GM18909 (cell line): Measurements from ENCODE around the gene PNPLA6.
"Not testable (repeated sequence)": the region's sequence is repeated elsewhere in the genome, so short reads cannot be mapped to it uniquely, and the experiment has no call there.

Experiments used
- ATAC-seq: cut with Tn5 transposase; IDR thresholded peaks from one replicate; pipeline ENCODE4 v1.9.1; 2021; ENCODE audit warnings: mild to moderate bottlenecking; ENCODE audit not compliant: unreplicated experiment, poor library complexity

The PNPLA6 gene

GRCh38 chr19:7529610-7530490 lies 5.7 kb upstream of the PNPLA6 start:
- ATAC-seq, result no peak

GRCh38 chr19:7533281-7533885 lies 2.1 kb upstream of the PNPLA6 start:
- no peak for ATAC-seq

DNA sequence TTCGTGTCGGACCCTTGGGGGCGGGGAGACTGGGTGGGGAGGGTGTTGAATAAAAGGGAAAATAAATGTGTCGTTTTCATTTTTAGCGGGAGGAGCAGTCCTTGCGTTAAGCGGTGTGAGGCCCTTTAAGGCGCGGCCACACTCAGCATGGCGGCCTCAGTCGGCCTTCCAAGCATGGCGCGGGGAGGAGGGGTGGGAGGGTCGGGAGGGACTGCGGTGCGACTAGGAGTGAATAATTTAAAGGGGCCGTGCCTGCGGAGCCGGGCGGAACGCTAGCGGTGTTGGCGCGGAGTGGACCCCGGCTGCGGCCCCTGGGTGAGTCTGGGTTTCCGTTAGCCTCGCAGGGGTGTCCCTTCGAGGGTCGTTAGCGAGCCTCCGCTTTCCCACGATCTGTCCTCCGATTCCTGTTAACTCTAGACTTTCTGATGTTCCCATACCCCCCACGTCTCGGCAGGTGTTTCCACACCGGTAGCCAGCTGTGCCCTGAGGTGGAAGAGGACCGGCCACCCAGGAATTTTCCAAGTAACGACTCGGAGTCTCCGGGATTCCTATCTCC lies 1.5 kb upstream of the PNPLA6 start:
- no peak for ATAC-seq

DNA sequence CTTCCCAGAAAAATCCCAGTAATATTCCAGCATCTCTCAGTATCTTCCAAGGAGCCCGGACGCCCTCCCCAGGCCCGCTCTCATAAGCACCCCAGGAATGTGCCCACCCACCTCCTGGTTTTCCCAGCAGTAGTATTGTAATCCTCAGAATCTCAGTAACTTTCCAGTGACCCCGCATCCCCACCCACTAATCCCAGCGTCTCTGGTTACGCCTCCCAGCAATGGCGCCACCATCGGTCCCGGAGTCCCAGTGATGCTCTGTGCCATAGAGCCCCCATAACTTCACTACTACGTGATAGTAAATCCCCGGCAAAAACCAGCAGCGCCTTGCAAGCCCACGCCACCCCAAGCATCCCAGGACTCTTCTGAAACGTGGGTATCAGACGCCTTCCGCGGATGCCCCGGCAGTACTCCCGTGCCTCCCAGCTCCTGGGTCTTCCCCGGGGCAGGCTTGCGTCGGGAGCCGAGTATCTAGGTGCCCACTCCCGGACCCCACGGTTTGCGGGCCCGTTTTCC lies 928 bp upstream of the PNPLA6 start:
- ATAC-seq, result peak; percentile 5

DNA sequence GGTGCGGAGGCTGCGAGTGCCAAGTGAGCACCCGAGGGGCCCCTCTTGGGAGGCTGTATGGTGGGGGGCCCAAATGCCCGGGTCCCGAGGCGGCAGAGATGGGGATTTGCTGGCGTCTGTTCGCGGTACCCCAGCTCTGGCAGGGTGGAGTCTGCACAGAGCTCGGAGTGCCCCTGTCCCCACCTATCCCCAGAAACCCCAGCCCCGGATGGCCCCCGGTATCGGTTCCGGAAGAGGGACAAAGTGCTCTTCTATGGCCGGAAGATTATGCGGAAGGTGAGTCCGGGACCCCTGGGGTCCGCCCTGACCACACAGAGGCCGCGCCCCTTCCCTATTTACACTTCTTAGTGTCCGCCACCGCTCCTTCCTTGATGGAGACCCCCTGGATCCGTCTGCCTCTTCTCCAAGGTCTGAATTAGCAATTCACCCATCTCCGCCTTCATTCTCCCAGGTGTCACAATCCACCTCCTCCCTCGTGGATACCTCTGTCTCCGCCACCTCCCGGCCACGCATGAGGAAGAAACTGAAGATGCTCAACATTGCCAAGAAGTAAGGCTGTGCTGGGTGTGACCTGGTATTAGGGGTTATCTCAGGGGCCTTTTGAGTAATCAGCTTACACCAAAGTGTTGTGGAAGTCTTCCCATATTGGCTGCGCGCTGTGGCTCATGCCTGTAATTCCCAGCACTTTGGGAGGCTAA lies 630 bp downstream of the PNPLA6 start:
- no peak for ATAC-seq

DNA sequence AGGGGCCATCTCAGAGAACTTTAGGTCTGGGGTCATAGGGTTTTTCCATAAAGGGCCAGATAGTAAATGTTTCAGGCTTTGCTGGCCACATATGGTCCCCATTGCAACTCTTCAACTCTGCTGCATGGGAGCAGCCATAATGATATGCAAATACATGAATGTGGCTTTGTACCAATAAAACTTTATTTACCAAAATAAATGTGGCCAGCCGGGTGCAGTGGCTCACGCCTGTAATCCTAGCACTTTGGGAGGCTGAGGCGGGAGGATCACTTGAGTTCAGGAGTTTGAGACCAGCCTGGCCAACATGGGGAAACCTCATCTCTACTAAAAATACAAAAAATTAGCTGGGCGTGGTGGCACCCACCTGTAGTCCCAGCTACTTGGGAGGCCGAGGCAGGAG lies 3.5 kb downstream of the PNPLA6 start:
- not testable (repeated sequence) for ATAC-seq

- ATAC-seq, result no peak
Measured at GRCh38 chr19:7539827-7540425, 4.4 kb downstream of the PNPLA6 start.

GRCh38 chr19:7540761-7541474 lies 5.4 kb downstream of the PNPLA6 start:
- no peak for ATAC-seq

DNA sequence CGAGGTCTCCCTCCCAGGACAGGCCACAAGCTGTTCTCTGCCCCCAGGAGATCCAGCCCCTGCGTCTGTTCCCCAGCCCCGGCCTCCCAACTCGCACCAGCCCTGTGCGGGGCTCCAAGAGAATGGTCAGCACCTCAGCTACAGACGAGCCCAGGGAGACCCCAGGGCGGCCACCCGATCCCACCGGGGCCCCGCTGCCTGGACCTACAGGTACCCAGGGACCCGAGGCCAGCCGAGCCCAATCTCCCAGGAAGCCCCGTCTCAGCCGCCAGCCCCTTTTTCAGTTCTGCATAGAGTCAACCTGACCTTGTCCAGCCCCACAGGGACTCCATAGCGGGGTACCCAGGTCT lies 5.9 kb downstream of the PNPLA6 start:
- no peak for ATAC-seq

- no peak for ATAC-seq
Measured at GRCh38 chr19:7541828-7542443, 6.4 kb downstream of the PNPLA6 start.

- no peak for ATAC-seq
Measured at GRCh38 chr19:7542556-7543348, 7.2 kb downstream of the PNPLA6 start.

DNA sequence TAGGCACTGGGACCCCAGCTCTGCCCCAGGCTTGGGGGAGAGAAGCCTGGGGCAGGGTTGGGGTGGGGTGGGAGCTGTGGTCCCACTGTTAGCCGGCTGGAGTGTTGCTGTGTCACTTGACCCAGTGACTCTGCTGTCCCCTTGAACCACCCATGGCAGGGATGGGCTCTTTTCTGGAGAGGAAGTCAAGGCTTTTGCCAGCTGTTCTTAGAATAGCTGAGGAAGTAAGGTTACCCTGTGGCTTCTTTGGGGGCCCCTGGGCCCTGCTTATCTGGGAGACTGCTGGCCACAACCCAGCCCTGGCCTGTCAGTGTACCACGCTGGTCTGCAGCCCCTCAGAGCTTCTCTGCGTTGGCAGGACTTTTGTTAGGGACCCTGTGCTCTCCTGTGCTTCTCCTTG lies 9.1 kb downstream of the PNPLA6 start:
- no peak for ATAC-seq

DNA sequence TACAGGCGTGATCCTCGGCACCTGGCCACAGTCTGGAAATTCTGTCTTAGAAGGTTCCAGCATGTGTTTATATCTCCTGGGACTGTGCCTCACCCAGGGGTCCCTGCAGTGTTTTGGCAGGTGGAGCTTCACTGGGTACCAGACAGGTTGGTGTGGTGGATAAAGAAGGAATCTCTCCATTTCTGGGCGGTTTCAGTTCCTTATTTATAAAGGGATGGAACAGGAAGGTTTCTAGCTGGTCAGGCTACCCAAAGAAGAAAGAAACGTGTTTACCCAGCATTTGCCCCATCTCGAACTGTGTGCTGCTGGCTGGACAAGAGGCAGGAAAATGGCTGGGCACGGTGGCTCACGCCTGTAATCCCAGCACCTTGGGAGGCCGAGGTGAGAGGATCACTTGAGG lies 9.8 kb downstream of the PNPLA6 start:
- ATAC-seq, result no peak

DNA sequence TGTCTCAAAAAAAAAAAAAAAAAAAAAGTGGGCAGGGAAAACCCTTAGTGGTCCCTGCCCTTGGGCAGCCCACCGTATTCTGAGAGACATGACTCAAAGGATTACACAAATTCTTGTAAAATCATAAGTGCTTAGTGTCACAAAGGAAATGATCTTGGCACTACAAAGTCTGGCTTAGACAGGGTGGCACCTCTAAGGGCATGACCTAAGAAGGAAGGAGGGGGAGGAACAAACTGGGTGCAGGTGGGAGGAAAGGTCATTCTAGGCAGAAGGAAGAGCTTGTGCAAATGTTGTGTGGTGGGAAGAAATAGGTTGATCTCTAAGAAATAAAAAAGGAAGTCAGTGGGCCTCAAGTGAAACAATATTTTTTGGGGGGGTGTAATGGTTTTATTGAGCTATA lies 10.4 kb downstream of the PNPLA6 start:
- no peak for ATAC-seq

- no peak for ATAC-seq
Measured at GRCh38 chr19:7547159-7547558, 11.6 kb downstream of the PNPLA6 start.

DNA sequence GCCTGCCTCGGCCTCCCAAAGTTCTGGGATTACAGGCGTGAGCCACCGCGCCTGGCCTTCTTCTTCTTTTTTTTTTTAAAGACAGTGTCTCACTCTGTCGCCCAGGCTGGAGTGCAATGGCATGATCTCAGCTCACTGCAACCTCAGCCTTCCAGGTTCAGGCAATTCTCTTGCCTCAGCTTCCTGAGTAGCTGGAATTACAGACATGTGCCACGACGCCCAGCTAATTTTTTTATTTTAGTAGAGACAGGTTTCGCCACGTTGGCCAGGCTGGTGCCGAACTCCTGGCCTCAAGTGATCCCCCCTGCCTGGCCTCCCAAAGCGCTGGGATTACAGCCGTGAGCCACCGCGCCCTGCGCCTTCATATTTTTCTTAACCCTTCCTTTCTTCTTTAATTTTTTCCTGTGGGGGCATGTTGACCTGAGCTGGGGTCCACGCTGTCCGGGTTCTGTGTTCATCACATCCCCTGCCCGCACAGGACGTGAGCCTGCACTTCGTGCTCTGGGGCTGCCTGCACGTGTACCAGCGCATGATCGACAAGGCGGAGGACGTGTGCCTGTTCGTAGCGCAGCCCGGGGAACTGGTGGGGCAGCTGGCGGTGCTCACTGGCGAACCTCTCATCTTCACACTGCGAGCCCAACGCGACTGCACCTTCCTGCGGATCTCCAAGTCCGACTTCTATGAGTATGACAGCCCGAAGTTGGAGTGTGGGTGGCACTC lies 14.1 kb downstream of the PNPLA6 start:
- ATAC-seq, result no peak

DNA sequence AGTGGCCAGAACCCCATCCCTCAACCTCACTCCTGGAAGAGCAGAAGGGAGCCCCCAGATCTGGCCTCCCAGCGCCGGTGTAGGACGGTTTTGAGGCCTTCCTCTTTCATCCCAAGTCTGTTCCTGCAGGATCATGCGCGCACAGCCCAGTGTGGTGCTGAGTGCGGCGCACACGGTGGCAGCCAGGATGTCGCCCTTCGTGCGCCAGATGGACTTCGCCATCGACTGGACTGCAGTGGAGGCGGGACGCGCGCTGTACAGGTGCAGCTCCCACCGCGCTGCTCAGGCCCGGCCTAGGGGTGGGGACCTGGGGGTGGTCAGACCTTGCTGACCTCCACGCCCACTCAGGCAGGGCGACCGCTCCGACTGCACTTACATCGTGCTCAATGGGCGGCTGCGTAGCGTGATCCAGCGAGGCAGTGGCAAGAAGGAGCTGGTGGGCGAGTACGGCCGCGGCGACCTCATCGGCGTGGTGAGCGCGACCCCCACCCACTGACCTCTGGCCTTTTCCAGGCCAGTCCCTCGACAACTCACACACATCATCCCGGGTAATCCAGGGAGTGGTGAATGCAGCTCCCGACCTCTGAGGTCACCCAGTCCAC lies 14.8 kb downstream of the PNPLA6 start:
- no peak for ATAC-seq
